Measurements from ENCODE around the gene ACBD6.

Gene ACBD6

GRCh38 chr1:180352588-180352987, 149.8 kb downstream of the ACBD6 start:
- Histone ChIP-seq H3K36me3 (ENCODE audit: insufficient read depth, low read length) (no peaks in the 10 kb centered on the region), H2AFZ (ENCODE audit: low read length) (no peak overlapping the region), H3K4me1 (ENCODE audit: insufficient read depth, low read length, poor library complexity, severe bottlenecking) (peaks cover 19% of the 10 kb centered on the region), H3K9me3 (ENCODE audit: insufficient read depth, low read depth, low read length) (no peaks in the 10 kb centered on the region), H3K79me2 (ENCODE audit: insufficient read depth, low read length) (peaks cover 48% of the 10 kb centered on the region), H4K20me1 (ENCODE audit: insufficient read depth, low read length, poor library complexity, severe bottlenecking) (no peaks in the 10 kb centered on the region), H3K4me3 (ENCODE audit: low read length, poor library complexity, severe bottlenecking) (no peak overlapping the region), H3K27me3 (ENCODE audit: insufficient read depth, low read length, poor library complexity, severe bottlenecking) (no peaks in the 10 kb centered on the region), H3K4me2 (ENCODE audit: low read depth, low read length, poor library complexity, severe bottlenecking) (no peak overlapping the region), H3K9me2 (replicated peaks; ENCODE audit: low read depth, low read length) (no peaks in the 10 kb centered on the region), H3F3A (ENCODE audit: low read depth) (no peaks in the 10 kb centered on the region; the same call in 1 of the 2 replicates), H3K9ac (ENCODE audit: low read depth, low read length, poor library complexity, severe bottlenecking) (no peak overlapping the region)
- TF ChIP-seq, protein P1, sequence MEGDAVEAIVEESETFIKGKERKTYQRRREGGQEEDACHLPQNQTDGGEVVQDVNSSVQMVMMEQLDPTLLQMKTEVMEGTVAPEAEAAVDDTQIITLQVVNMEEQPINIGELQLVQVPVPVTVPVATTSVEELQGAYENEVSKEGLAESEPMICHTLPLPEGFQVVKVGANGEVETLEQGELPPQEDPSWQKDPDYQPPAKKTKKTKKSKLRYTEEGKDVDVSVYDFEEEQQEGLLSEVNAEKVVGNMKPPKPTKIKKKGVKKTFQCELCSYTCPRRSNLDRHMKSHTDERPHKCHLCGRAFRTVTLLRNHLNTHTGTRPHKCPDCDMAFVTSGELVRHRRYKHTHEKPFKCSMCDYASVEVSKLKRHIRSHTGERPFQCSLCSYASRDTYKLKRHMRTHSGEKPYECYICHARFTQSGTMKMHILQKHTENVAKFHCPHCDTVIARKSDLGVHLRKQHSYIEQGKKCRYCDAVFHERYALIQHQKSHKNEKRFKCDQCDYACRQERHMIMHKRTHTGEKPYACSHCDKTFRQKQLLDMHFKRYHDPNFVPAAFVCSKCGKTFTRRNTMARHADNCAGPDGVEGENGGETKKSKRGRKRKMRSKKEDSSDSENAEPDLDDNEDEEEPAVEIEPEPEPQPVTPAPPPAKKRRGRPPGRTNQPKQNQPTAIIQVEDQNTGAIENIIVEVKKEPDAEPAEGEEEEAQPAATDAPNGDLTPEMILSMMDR (conservative IDR thresholded peaks at IDR 0.05; ENCODE audit: low read length), result no peak
- no peak for TF ChIP-seq EZH2phosphoT487 (IDR thresholded peaks at IDR 0.05; ENCODE audit: borderline replicate concordance)

GRCh38 chr1:180352021-180352420, 150.4 kb downstream of the ACBD6 start:
- no peaks in the 10 kb centered on the region for H3K27me3 ChIP-seq (ENCODE audit: insufficient read depth, low read length, poor library complexity, severe bottlenecking)
- no peak overlapping the region for H2AFZ ChIP-seq (ENCODE audit: low read length)
- peaks cover 19% of the 10 kb centered on the region for H3K4me1 ChIP-seq (ENCODE audit: insufficient read depth, low read length, poor library complexity, severe bottlenecking)
- no peaks in the 10 kb centered on the region for H4K20me1 ChIP-seq (ENCODE audit: insufficient read depth, low read length, poor library complexity, severe bottlenecking)
- no peaks in the 10 kb centered on the region for H3K9me2 ChIP-seq (replicated peaks; ENCODE audit: low read depth, low read length)
- no peak overlapping the region for H3K9ac ChIP-seq (ENCODE audit: low read depth, low read length, poor library complexity, severe bottlenecking)
- no peaks in the 10 kb centered on the region for H3K36me3 ChIP-seq (ENCODE audit: insufficient read depth, low read length)
- TF ChIP-seq, protein P1 (conservative IDR thresholded peaks at IDR 0.05; ENCODE audit: low read length), result no peak
- TF ChIP-seq EZH2phosphoT487 (IDR thresholded peaks at IDR 0.05; ENCODE audit: borderline replicate concordance), result no peak
- H3K9me3 ChIP-seq (ENCODE audit: insufficient read depth, low read depth, low read length), result no peaks in the 10 kb centered on the region
- peaks cover 51% of the 10 kb centered on the region for H3K79me2 ChIP-seq (ENCODE audit: insufficient read depth, low read length)
- no peak overlapping the region for H3K4me2 ChIP-seq (ENCODE audit: low read depth, low read length, poor library complexity, severe bottlenecking)
- H3K4me3 ChIP-seq (ENCODE audit: low read length, poor library complexity, severe bottlenecking), result no peak overlapping the region
- no peaks in the 10 kb centered on the region; the same call in 1 of the 2 replicates for H3F3A ChIP-seq (ENCODE audit: low read depth)

DNA sequence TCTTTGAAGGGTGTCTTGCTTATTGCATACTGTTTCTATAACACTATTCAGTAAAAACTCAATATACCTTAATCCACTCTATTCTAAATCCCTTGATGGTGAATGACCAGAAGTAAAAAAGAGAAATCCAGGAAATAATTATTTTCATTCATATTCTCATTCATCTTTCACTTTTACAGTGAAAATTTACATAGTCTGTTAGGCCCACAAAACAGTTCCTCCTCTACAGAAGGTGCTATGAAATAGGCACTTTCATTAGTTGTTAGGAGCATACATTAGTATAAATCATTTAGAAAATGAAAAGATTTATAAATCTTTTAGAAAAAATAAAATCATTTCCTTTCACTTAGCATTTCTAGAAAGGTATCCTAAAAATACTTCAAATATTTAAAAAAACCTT, 157.2 kb downstream of the ACBD6 start:
- H3K79me2 ChIP-seq (ENCODE audit: insufficient read depth, low read length), result peaks cover 37% of the 10 kb centered on the region
- H3K4me3 ChIP-seq (ENCODE audit: low read length, poor library complexity, severe bottlenecking), result peak overlapping the region; percentile 29
- H4K20me1 ChIP-seq (ENCODE audit: insufficient read depth, low read length, poor library complexity, severe bottlenecking), result no peaks in the 10 kb centered on the region
- H3K9me3 ChIP-seq (ENCODE audit: insufficient read depth, low read depth, low read length), result no peaks in the 10 kb centered on the region
- H2AFZ ChIP-seq (ENCODE audit: low read length), result no peak overlapping the region
- peaks cover 17% of the 10 kb centered on the region for H3F3A ChIP-seq (ENCODE audit: low read depth)
- H3K9ac ChIP-seq (ENCODE audit: low read depth, low read length, poor library complexity, severe bottlenecking), result peak overlapping the region; percentile 62
- H3K4me2 ChIP-seq (ENCODE audit: low read depth, low read length, poor library complexity, severe bottlenecking), result peak overlapping the region; percentile 68
- peaks cover 60% of the 10 kb centered on the region for H3K4me1 ChIP-seq (ENCODE audit: insufficient read depth, low read length, poor library complexity, severe bottlenecking)
- TF ChIP-seq, protein P1 (conservative IDR thresholded peaks at IDR 0.05; ENCODE audit: low read length), result no peak
- no peak for TF ChIP-seq EZH2phosphoT487 (IDR thresholded peaks at IDR 0.05; ENCODE audit: borderline replicate concordance)
- H3K9me2 ChIP-seq (replicated peaks; ENCODE audit: low read depth, low read length), result no peaks in the 10 kb centered on the region
- H3K27me3 ChIP-seq (ENCODE audit: insufficient read depth, low read length, poor library complexity, severe bottlenecking), result no peaks in the 10 kb centered on the region
- no peaks in the 10 kb centered on the region for H3K36me3 ChIP-seq (ENCODE audit: insufficient read depth, low read length)
